SK-N-SH (cell line): ENCODE measurements around the gene OLR1. TPM values are rescaled to one million over a fixed set of nuclear protein-coding genes. Genes with fewer than 3 reads are reported as not detected.

ENCODE experiments used
- CTCF ChIA-PET: fragments of 300-600, 350-600 bp; formaldehyde crosslinking; extraction: SDS; loops from one replicate; lab custom pipeline; 2021; lab: Yijun Ruan, JAX
- POLR2A ChIA-PET: fragments of 350-600 bp; sonication (Branson Sonifier 250); formaldehyde crosslinking; extraction: SDS; loops from one replicate; lab custom pipeline; 2020; ENCODE audit warnings: antibody characterized with exemption, inconsistent platforms; lab: Yijun Ruan, JAX
- DNase-seq: peaks from one replicate; pipeline ENCODE4 v3.0.0; 2012
- H2AFZ ChIP-seq: fragments of 200-600 bp; sonication (generic); 2 replicates; pipeline ENCODE4 v1.8.1; 2016; ENCODE audit warnings: antibody characterized with exemption, mild to moderate bottlenecking, low read depth
- H3F3A ChIP-seq: fragments of 200-600 bp; sonication (generic); replicated peaks from 2 replicates; pipeline ENCODE3; 2016; ENCODE audit warnings: antibody characterized with exemption, mild to moderate bottlenecking; ENCODE audit not compliant: insufficient read depth
- H3K27ac ChIP-seq, 2 experiments: fragments of 200-500 bp in 1 of 2; fragments of 200-600 bp in 1 of 2; sonication (Bioruptor generic) in 1 of 2; sonication (generic), shearing (Covaris generic) in 1 of 2; 2 replicates each; pipeline versions ENCODE4 v1.5.1 to v1.6.1; 2014 to 2016; ENCODE audit warnings: low read depth in 2 of 2, inconsistent platforms in 1 of 2, low read length in 1 of 2, mild to moderate bottlenecking in 1 of 2, mixed read lengths in 1 of 2
- H3K27me3 ChIP-seq: fragments of 200-600 bp; sonication (generic), shearing (Covaris generic); 2 replicates; pipeline ENCODE4 v1.6.1; 2016; ENCODE audit warnings: mixed run types; ENCODE audit not compliant: insufficient read depth
- H3K36me3 ChIP-seq, 2 experiments: fragments of 200-500 bp in 1 of 2; fragments of 200-600 bp in 1 of 2; sonication (Bioruptor generic) in 1 of 2; sonication (generic) in 1 of 2; replicated peaks in 1 of 2; 2 replicates each; pipeline versions ENCODE3 to v1.5.1; 2014 to 2016; ENCODE audit warnings: low read length in 1 of 2, mild to moderate bottlenecking in 1 of 2; ENCODE audit not compliant: insufficient read depth in 2 of 2, control insufficient read depth in 1 of 2
- H3K4me1 ChIP-seq, 2 experiments: fragments of 200-500 bp in 1 of 2; fragments of 200-600 bp in 1 of 2; sonication (Bioruptor generic) in 1 of 2; sonication (generic), shearing (Covaris generic) in 1 of 2; 2 replicates each; pipeline versions ENCODE4 v1.5.1 to v1.6.1; 2014 to 2016; ENCODE audit warnings: low read depth in 1 of 2, low read length in 1 of 2, mixed run types in 1 of 2; ENCODE audit not compliant: insufficient read depth in 2 of 2, control insufficient read depth in 1 of 2
- H3K4me2 ChIP-seq: fragments of 200-600 bp; sonication (generic), shearing (Covaris generic); 2 replicates; pipeline ENCODE4 v1.6.1; 2017; ENCODE audit warnings: mixed run types
- H3K4me3 ChIP-seq, 2 experiments: fragments of 200-500 bp in 1 of 2; fragments of 200-600 bp in 1 of 2; sonication (Bioruptor generic) in 1 of 2; sonication (generic), shearing (Covaris generic) in 1 of 2; 2 replicates each; pipeline versions ENCODE4 v1.5.1 to v1.8.1; 2014 to 2016; ENCODE audit warnings: low read depth in 2 of 2, inconsistent platforms in 1 of 2, low read length in 1 of 2, mild to moderate bottlenecking in 1 of 2, mixed read lengths in 1 of 2, moderate library complexity in 1 of 2
- H3K79me2 ChIP-seq: fragments of 200-600 bp; sonication (generic); 2 replicates; pipeline ENCODE4 v1.8.1; 2017; ENCODE audit warnings: mild to moderate bottlenecking; ENCODE audit not compliant: insufficient read depth
- H3K9ac ChIP-seq: fragments of 200-600 bp; sonication (generic); 2 replicates; pipeline ENCODE4 v1.6.1; 2017; ENCODE audit warnings: mixed run types
- H3K9me2 ChIP-seq: fragments of 200-600 bp; sonication (generic); 2 replicates; pipeline ENCODE4 v1.6.1; 2017; ENCODE audit warnings: mixed run types
- H3K9me3 ChIP-seq: fragments of 200-600 bp; sonication (generic); 2 replicates; pipeline ENCODE4 v1.6.1; 2017; ENCODE audit warnings: mixed run types, mild to moderate bottlenecking, moderate library complexity
- H4K20me1 ChIP-seq: fragments of 200-600 bp; sonication (generic); 2 replicates; pipeline ENCODE4 v1.6.1; 2017; ENCODE audit warnings: mild to moderate bottlenecking, mixed run types; ENCODE audit not compliant: insufficient read depth
- ELF1 ChIP-seq: IDR thresholded peaks from 2 replicates; pipeline ENCODE4 v1.4.0; 2012
- EP300 ChIP-seq, 2 experiments: IDR thresholded peaks; 2 replicates each; pipeline versions ENCODE4 v1.4.0 to v1.6.1; 2012; ENCODE audit warnings: borderline replicate concordance in 1 of 2, low read depth in 1 of 2, low read length in 1 of 2
- EZH2phosphoT487 ChIP-seq: fragments of 200-600 bp; sonication (generic); IDR thresholded peaks from 2 replicates; pipeline ENCODE4 v1.6.1; 2017; ENCODE audit warnings: low read depth, mixed run types, mild to moderate bottlenecking, antibody characterized with exemption, moderate library complexity, borderline replicate concordance
- FOSL2 ChIP-seq: IDR thresholded peaks from 2 replicates; pipeline ENCODE4 v1.4.0; 2012; ENCODE audit warnings: low read depth, mild to moderate bottlenecking, moderate library complexity, borderline replicate concordance
- FOXJ3 ChIP-seq: sonication (generic); formaldehyde crosslinking; IDR thresholded peaks from 2 replicates; pipeline ENCODE4 v1.5.1; 2020; ENCODE audit warnings: mild to moderate bottlenecking, missing genetic modification reagents
- MXI1 ChIP-seq: IDR thresholded peaks from 2 replicates; pipeline ENCODE4 v1.6.1; 2012; ENCODE audit warnings: mild to moderate bottlenecking, low read depth, low read length, improper control_type of control experiment
- NFIC ChIP-seq: IDR thresholded peaks from 2 replicates; pipeline ENCODE4 v1.4.0; 2012; ENCODE audit warnings: borderline replicate concordance
- POLR2AphosphoS5 ChIP-seq: IDR thresholded peaks from 2 replicates; pipeline ENCODE4 v1.6.1; 2012; ENCODE audit warnings: low read depth, low read length
- SMC3 ChIP-seq: IDR thresholded peaks from 2 replicates; pipeline ENCODE4 v1.6.1; 2012; ENCODE audit warnings: low read depth, low read length, improper control_type of control experiment
- TAF1 ChIP-seq: IDR thresholded peaks from 2 replicates; pipeline ENCODE4 v1.6.1; 2012; ENCODE audit warnings: low read depth, mild to moderate bottlenecking, low read length, moderate library complexity, borderline replicate concordance
- TEAD4 ChIP-seq: IDR thresholded peaks from 2 replicates; pipeline ENCODE4 v1.4.0; 2012; ENCODE audit warnings: mild to moderate bottlenecking, borderline replicate concordance; ENCODE audit not compliant: insufficient read depth
- YY1 ChIP-seq: IDR thresholded peaks from 2 replicates; pipeline ENCODE4 v1.4.0; 2012; ENCODE audit warnings: low read depth, mild to moderate bottlenecking
- WGBS: methylation state at CpG from one replicate; pipeline ENCODE4 v1.1.6; 2017; ENCODE audit warnings: low lambda C conversion rate; 5-methylcytosine and 5-hydroxymethylcytosine counted together
- polyA plus RNA-seq, 3 experiments: library from polyadenylated mRNA; depleted of rRNA; stranded (reverse); fragments of >200 nt; gene quantifications; 2 replicates each; pipeline ENCODE4 v1.2.3, GENCODE V29; 2012
- TF ChIP-seq, protein P1 (sequence below): fragments of 200-600 bp; sonication (generic); IDR thresholded peaks from 2 replicates; pipeline ENCODE4 v1.6.1; 2017; ENCODE audit warnings: antibody characterized with exemption, mild to moderate bottlenecking, moderate library complexity
- TF ChIP-seq, protein P2 (sequence below): IDR thresholded peaks from 2 replicates; pipeline ENCODE4 v1.4.0; 2012; ENCODE audit warnings: low read depth
- TF ChIP-seq, protein P3 (sequence below): IDR thresholded peaks from 2 replicates; pipeline ENCODE4; 2012

OLR1 gene
- polyA plus RNA-seq, 1 of the 3 experiments (the other 2 are of a cell fraction) = not detected

DNA sequence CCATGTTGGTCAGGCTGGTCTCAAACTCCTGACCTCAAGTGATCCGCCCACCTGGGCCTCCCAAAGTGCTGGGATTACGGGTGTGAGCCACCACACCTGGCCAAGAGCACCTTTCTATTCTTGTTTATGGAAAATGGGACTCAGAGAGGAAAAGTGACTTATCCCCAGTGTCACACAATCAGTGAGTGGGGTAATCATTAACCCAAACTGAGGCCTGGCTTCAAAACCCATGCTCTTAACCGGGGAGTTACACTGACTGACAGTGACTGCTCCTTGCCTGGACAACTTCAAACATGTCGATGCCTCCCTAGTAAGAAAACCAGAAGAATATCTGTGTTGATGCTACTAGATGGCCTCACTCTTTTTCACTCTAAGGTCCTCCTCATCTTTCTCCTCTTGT is 49.2 kb downstream of the OLR1 start:
- Histone ChIP-seq H3K4me3 (no peak overlapping the region), H3K27me3 (no peaks in the 10 kb centered on the region; the same call in 1 of the 2 replicates), H3K79me2 (no peaks in the 10 kb centered on the region), H4K20me1 (no peaks in the 10 kb centered on the region), H3K36me3 (no peaks in the 10 kb centered on the region), H3K4me2 (no peak overlapping the region), H3K4me1 (no peaks in the 10 kb centered on the region), H3K9me2 (no peaks in the 10 kb centered on the region), H3K27ac (no peak overlapping the region), H3K9ac (no peak overlapping the region), H2AFZ (no peak overlapping the region), H3F3A (no peaks in the 10 kb centered on the region), H3K9me3 (no peaks in the 10 kb centered on the region)
- TF ChIP-seq YY1 (no peak), EZH2phosphoT487 (no peak), FOXJ3 (CRISPR knock-in tag) (no peak), MXI1 (no peak), EP300 (IDR thresholded peaks at IDR 0.05; ENCODE audit: borderline replicate concordance in 1 of 2, low read depth in 1 of 2, low read length in 1 of 2) (no peak), SMC3 (no peak), TEAD4 (no peak), NFIC (no peak), FOSL2 (no peak)
- TF ChIP-seq, protein P1, sequence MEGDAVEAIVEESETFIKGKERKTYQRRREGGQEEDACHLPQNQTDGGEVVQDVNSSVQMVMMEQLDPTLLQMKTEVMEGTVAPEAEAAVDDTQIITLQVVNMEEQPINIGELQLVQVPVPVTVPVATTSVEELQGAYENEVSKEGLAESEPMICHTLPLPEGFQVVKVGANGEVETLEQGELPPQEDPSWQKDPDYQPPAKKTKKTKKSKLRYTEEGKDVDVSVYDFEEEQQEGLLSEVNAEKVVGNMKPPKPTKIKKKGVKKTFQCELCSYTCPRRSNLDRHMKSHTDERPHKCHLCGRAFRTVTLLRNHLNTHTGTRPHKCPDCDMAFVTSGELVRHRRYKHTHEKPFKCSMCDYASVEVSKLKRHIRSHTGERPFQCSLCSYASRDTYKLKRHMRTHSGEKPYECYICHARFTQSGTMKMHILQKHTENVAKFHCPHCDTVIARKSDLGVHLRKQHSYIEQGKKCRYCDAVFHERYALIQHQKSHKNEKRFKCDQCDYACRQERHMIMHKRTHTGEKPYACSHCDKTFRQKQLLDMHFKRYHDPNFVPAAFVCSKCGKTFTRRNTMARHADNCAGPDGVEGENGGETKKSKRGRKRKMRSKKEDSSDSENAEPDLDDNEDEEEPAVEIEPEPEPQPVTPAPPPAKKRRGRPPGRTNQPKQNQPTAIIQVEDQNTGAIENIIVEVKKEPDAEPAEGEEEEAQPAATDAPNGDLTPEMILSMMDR = no peak
- TF ChIP-seq, protein P2, sequence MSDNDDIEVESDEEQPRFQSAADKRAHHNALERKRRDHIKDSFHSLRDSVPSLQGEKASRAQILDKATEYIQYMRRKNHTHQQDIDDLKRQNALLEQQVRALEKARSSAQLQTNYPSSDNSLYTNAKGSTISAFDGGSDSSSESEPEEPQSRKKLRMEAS = no peak
- TF ChIP-seq, protein P3, sequence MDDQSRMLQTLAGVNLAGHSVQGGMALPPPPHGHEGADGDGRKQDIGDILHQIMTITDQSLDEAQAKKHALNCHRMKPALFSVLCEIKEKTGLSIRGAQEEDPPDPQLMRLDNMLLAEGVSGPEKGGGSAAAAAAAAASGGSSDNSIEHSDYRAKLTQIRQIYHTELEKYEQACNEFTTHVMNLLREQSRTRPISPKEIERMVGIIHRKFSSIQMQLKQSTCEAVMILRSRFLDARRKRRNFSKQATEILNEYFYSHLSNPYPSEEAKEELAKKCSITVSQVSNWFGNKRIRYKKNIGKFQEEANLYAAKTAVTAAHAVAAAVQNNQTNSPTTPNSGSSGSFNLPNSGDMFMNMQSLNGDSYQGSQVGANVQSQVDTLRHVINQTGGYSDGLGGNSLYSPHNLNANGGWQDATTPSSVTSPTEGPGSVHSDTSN = no peak
- WGBS = 5% methylated on average over 4 of the region's 4 CpGs
- no peak for DNase-seq
- ChIA-PET CTCF (no interaction called here), POLR2A (no interaction called here)

DNA sequence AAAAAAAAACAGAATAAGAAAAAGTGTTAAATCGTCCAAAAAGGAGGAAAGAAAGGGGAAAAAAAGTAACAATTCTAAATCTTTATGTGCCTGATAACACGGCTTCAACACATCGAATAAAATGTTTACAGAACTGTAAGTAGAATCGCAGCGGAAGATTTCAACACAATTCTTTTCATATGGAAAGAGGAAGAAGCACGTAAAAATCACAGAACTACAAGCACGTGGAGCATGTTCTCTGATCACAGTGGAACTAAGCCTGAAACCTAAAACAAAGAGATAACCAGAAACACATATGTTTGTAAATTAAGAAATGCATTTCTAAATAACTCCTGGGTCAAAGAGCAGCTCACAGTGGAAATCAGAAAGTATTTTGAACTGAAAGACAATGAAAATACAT is 50.7 kb downstream of the OLR1 start:
- 12% methylated on average over 7 of the region's 7 CpGs for WGBS
- no peaks in the 10 kb centered on the region; the same call in 1 of the 2 replicates for H3K27me3 ChIP-seq
- no peaks in the 10 kb centered on the region for H3F3A ChIP-seq
- no peaks in the 10 kb centered on the region for H4K20me1 ChIP-seq
- H3K4me3 ChIP-seq = no peak overlapping the region
- H3K79me2 ChIP-seq = no peaks in the 10 kb centered on the region
- no peaks in the 10 kb centered on the region for H3K9me3 ChIP-seq
- H3K27ac ChIP-seq = no peak overlapping the region
- no peaks in the 10 kb centered on the region for H3K9me2 ChIP-seq
- TF ChIP-seq TAF1 (no peak), MXI1 (no peak), SMC3 (no peak), ELF1 (no peak), EZH2phosphoT487 (no peak), POLR2AphosphoS5 (no peak)
- TF ChIP-seq, protein P2 = no peak
- TF ChIP-seq, all 33 proteins: peak for 0
- ChIA-PET POLR2A (no interaction called here), CTCF (no interaction called here)
- H3K36me3 ChIP-seq = no peaks in the 10 kb centered on the region
- DNase-seq = no peak
- no peak overlapping the region for H3K4me2 ChIP-seq
- H3K9ac ChIP-seq = no peak overlapping the region
- H3K4me1 ChIP-seq = no peaks in the 10 kb centered on the region
- H2AFZ ChIP-seq = no peak overlapping the region; the same call in 1 of the 2 replicates
